Esophagus (tissue), 2 donors: ENCODE measurements around the gene SLC7A6OS. TPM values are rescaled to one million over a fixed set of nuclear protein-coding genes. Genes with fewer than 3 reads are reported as not detected.

ENCODE experiments used
- H3K27ac ChIP-seq, 2 donors: one replicate each; pipeline ENCODE4 v1.5.1; 2013; ENCODE audit warnings: low read depth in 2 of 2, mild to moderate bottlenecking in 2 of 2, inconsistent platforms in 1 of 2, low read length in 1 of 2, moderate library complexity in 1 of 2
- H3K27me3 ChIP-seq, 2 donors: one replicate each; pipeline ENCODE4 v1.6.1; 2013; ENCODE audit warnings: low read length in 2 of 2, control low read depth in 1 of 2, mild to moderate bottlenecking in 1 of 2; ENCODE audit not compliant: insufficient read depth in 2 of 2, control insufficient read depth in 1 of 2
- H3K36me3 ChIP-seq, 2 donors: one replicate each; pipeline ENCODE4 v1.6.1; 2013; ENCODE audit warnings: low read length in 1 of 2; ENCODE audit not compliant: control insufficient read depth in 2 of 2, insufficient read depth in 2 of 2
- H3K4me1 ChIP-seq, 2 donors: one replicate each; pipeline ENCODE4 v1.6.1; 2013; ENCODE audit warnings: low read length in 1 of 2; ENCODE audit not compliant: control insufficient read depth in 2 of 2, insufficient read depth in 2 of 2
- H3K4me3 ChIP-seq, 2 donors: one replicate each; pipeline ENCODE4 v1.5.1; 2013; ENCODE audit warnings: low read length in 2 of 2, mild to moderate bottlenecking in 2 of 2, low read depth in 1 of 2, moderate library complexity in 1 of 2
- H3K9me3 ChIP-seq, 2 donors: one replicate each; pipeline ENCODE4 v1.6.1; 2013; ENCODE audit warnings: mild to moderate bottlenecking in 2 of 2, low read depth in 1 of 2, low read length in 1 of 2, moderate library complexity in 1 of 2; ENCODE audit not compliant: control insufficient read depth in 2 of 2, insufficient read depth in 1 of 2
- WGBS, 2 donors: extraction: QIAGEN DNeasy Blood & Tissue Kit; methylation state at CpG; one replicate each; pipeline ENCODE4 v1.1.7; 2013; 5-methylcytosine and 5-hydroxymethylcytosine counted together
- polyA plus RNA-seq, 2 donors: library from polyadenylated mRNA; stranded (reverse); fragments of 200-250 nt; gene quantifications; one replicate each; pipeline ENCODE4 v1.2.3, GENCODE V29; 2013
- donor health status: healthy with polysubstance abuse.
- donor health status: Bipolar disorder and iron deficiency.

SLC7A6OS gene
- polyA plus RNA-seq, 2 donors, result 4.4 to 4.9 TPM

DNA sequence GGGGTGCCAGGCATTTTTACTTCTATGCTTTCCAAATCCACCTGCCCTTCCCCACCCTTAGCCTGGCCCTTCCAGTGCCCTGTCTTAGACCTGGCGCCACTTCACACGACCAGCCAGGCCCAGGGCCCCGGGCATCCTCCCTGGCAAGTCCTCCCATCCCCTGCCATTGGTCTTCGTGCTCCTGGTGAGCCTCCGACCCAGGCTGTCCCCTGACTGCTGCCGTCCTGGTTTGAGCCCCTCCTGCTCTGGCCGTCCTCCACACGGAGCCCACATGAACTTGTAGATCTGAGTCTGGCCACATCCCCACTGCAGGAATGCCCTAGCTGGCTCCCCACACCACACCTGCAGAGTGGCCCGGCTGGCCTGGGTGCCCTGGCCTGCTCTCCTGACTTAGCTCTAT is 44.1 kb upstream of the SLC7A6OS start:
- H3K36me3 ChIP-seq, result peaks cover 9 to 60% of the 10 kb centered on the region in 2 donors
- H3K27me3 ChIP-seq, result no peaks in the 10 kb centered on the region
- peaks cover 0 to 8% of the 10 kb centered on the region in 2 donors for H3K4me1 ChIP-seq
- WGBS, 2 donors, result 89 to 91% methylated on average over 8 to 9 of the region's 9 CpGs
- H3K9me3 ChIP-seq, result no peaks in the 10 kb centered on the region
- no peak overlapping the region for H3K4me3 ChIP-seq
- H3K27ac ChIP-seq, result no peak overlapping the region

DNA sequence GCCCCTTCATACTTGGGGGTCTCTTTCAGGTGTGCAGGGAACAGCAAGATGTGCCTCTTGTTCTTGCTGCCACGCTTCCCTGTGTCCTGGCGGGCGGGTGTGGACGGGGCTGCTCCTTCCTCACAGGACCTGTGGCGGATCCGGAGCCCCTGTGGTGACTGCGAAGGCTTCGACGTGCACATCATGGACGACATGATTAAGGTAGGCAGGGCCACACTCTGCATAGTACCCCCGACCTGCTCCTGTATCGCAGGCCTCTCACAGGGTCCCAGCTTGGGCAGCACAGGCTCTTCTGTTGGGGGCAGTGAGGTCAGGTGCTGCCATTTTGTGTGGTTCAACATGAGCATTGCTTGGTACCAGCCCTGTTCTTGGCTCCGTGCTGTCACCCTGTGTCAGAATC is 42.6 kb upstream of the SLC7A6OS start:
- WGBS, 2 donors, result 88% methylated on average over 13 of the region's 13 CpGs
- Histone ChIP-seq H3K27ac (no peak overlapping the region), H3K4me3 (no peak overlapping the region), H3K9me3 (no peaks in the 10 kb centered on the region), H3K4me1 (peaks cover 0 to 3% of the 10 kb centered on the region in 2 donors), H3K36me3 (peaks cover 9 to 60% of the 10 kb centered on the region in 2 donors), H3K27me3 (no peaks in the 10 kb centered on the region)

DNA sequence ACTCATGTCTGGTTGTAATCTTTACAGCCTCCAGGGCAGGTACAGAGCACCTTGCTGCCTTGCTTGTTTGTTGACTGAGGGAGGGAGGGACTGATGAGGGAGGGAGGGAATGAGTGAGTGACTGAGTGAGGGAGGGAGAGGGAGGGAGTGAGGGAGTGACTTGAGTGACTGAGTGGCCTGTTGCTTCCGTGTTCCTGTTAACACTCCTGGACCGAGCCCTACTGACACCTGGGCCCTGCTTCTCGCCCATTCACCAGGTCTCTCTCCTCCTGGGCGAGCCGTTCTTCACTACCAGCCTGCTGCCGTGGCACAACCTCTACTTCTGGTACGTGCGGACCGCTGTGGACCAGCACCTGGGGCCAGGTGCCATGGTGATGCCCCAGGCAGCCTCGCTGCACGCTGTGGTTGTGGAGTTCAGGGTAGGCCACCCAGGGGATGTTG is 41.3 kb upstream of the SLC7A6OS start:
- Histone ChIP-seq H3K4me3 (no peak overlapping the region), H3K27me3 (no peaks in the 10 kb centered on the region), H3K27ac (no peak overlapping the region), H3K4me1 (peaks cover 0 to 3% of the 10 kb centered on the region in 2 donors), H3K9me3 (no peaks in the 10 kb centered on the region), H3K36me3 (peaks cover 13 to 56% of the 10 kb centered on the region in 2 donors)
- 85 to 86% methylated on average over 10 to 11 of the region's 11 CpGs for WGBS, 2 donors

DNA sequence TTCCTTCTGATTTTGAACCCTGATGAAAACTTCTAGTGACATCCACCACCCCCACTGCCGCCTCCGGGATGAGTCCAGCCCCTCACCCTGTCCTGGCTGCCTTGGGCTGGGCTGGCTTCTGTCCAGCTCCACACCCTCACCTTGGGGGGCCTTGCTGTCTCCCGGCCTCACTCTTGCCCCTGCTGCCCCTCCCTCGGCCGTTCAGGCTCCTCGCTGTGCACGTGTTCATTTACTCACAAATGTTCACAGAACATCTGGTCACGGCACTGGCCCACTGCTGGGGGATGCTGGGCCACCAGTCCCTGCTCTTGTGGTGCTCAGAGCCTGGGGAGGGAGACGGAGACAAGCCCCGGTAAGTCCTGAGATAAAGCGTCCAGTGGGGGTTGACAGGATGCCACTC is 40.7 kb upstream of the SLC7A6OS start:
- H3K9me3 ChIP-seq, result no peaks in the 10 kb centered on the region
- H3K4me3 ChIP-seq, result no peak overlapping the region
- 77 to 86% methylated on average over 11 of the region's 11 CpGs for WGBS, 2 donors
- peaks cover 16 to 54% of the 10 kb centered on the region in 2 donors for H3K36me3 ChIP-seq
- H3K27ac ChIP-seq, result no peak overlapping the region
- H3K27me3 ChIP-seq, result no peaks in the 10 kb centered on the region
- H3K4me1 ChIP-seq, result peaks cover 0 to 3% of the 10 kb centered on the region in 2 donors

DNA sequence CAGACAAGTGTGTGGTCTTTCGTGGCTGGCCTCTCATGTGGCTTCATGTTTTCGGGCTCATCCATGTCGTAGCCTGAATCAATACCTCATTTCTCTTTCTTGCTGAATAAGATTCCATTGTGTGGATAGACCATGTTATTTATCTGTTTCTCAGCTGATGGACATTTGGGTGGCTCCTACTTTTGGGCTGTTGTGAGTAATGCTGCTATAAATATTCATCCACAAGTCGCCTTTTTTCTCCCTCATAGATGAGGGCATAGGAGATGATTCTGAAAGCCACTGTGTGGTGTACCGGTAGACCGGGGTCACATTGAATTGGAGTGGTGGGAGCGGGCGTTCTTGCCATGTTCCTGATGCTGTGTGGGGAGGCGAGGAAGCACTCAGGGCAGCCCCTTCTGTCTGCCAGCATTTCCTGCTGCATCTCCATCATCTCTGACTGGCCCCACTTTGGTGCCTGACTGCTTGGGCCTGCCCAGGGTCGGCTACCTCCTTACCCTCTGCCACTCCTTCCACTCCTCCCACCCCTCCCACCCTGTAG is 40.1 kb upstream of the SLC7A6OS start:
- H3K4me3 ChIP-seq, result no peak overlapping the region
- no peaks in the 10 kb centered on the region for H3K9me3 ChIP-seq
- peaks cover 13 to 54% of the 10 kb centered on the region in 2 donors for H3K36me3 ChIP-seq
- H3K27me3 ChIP-seq, result no peaks in the 10 kb centered on the region
- H3K27ac ChIP-seq, result no peak overlapping the region
- 91 to 92% methylated on average over 10 of the region's 10 CpGs for WGBS, 2 donors
- peaks cover 0 to 1% of the 10 kb centered on the region in 2 donors for H3K4me1 ChIP-seq

DNA sequence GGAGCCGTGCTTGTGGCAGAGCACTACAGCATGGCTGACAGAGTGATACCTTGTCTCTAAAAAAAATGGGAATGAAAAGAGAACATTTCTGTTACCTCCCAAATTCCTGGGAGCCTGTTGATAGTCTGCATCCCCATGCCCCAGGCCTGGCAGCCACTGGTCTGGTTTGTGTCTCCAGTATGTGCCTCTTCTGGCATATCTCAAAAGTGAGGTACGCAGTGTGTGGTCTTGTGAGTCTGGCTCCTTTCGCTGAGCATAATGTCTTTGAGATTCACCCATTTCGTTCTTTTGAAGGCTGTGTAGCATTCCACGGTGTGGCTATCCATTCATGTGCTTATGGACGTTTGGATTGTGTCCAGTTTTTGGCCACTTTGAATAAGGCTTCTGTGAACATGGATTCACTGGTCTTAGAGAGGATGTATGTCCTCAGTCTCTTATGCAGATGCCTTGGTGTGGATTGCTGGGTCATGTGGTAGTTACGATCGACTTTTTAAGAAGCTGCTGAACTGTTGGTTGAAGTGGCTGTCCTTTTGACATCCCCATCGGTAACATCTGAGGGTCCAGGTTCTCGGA is 39.2 kb upstream of the SLC7A6OS start:
- 94% methylated on average over 10 of the region's 10 CpGs for WGBS, 2 donors
- no peaks in the 10 kb centered on the region for H3K27me3 ChIP-seq
- peaks cover 13 to 56% of the 10 kb centered on the region in 2 donors for H3K36me3 ChIP-seq
- no peaks in the 10 kb centered on the region for H3K9me3 ChIP-seq
- no peak overlapping the region for H3K27ac ChIP-seq
- H3K4me3 ChIP-seq, result no peak overlapping the region
- H3K4me1 ChIP-seq, result no peaks in the 10 kb centered on the region

DNA sequence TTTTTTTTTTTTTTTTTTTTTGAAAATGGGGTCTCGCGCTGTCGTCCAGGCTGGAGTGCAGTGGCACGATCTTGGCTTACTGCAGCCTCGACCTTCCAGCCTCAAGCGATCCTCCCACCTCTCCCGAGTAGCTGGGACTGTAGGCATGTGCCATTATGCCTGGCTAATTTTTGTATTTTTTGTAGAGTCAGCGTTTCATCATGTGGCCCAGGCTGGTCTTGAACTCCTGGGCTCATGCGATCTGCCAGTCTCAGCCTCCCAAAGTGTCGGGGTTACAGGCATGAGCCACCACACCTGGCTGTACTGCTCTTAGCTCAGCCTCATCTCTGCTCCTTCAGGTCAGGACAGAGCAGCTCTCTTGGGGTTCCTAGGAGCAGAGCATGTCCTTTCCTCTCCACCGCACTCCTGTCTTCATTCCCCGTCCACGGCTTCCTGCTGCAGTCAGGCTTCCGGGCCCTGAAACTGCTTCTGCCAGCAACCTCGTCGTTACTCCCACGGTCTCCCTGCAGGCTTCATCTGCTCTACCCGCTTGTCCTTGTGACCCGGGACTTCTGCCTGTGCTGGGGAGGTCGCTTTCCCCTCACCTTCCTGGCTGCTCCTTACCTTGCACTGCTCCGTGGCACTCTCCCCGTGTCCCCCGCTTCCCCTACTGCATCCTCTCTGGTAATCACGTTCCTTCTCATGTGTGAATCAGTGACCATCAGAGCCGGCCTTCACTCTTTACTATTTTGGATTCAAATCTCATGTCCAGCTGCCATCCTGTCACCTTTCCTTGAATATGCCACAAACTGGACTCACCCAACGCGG is 38.1 kb upstream of the SLC7A6OS start:
- no peaks in the 10 kb centered on the region for H3K4me1 ChIP-seq
- peaks cover 10 to 50% of the 10 kb centered on the region in 2 donors for H3K36me3 ChIP-seq
- H3K27ac ChIP-seq, result no peak overlapping the region
- no peak overlapping the region for H3K4me3 ChIP-seq
- H3K27me3 ChIP-seq, result no peaks in the 10 kb centered on the region
- WGBS, 2 donors, result 91 to 92% methylated on average over 27 of the region's 27 CpGs
- H3K9me3 ChIP-seq, result no peaks in the 10 kb centered on the region

DNA sequence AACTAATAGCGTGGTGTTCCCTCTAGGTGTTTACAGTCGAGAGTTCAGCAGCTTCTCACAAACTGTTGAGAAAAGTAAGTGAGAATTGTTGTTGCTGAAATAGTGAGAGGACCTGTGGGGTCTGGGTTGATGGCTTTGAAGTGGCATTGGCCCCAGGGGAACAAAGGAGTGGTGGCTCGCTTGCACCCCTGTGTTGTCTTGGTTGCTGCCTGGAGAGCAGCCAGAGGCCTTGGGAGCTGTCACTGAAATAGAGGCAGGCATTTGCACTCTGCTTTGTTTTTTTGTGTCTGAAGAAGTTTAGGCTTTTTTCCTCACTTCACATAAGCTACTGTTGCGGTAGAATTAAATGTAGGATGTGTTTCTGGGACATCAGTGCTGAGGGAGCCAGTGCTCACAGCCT is 36.9 kb upstream of the SLC7A6OS start:
- H3K4me3 ChIP-seq, result no peak overlapping the region
- 82 to 85% methylated on average over 4 of the region's 4 CpGs for WGBS, 2 donors
- no peaks in the 10 kb centered on the region for H3K4me1 ChIP-seq
- H3K9me3 ChIP-seq, result no peaks in the 10 kb centered on the region
- H3K27me3 ChIP-seq, result no peaks in the 10 kb centered on the region
- H3K27ac ChIP-seq, result no peak overlapping the region
- peaks cover 16 to 43% of the 10 kb centered on the region in 2 donors for H3K36me3 ChIP-seq

DNA sequence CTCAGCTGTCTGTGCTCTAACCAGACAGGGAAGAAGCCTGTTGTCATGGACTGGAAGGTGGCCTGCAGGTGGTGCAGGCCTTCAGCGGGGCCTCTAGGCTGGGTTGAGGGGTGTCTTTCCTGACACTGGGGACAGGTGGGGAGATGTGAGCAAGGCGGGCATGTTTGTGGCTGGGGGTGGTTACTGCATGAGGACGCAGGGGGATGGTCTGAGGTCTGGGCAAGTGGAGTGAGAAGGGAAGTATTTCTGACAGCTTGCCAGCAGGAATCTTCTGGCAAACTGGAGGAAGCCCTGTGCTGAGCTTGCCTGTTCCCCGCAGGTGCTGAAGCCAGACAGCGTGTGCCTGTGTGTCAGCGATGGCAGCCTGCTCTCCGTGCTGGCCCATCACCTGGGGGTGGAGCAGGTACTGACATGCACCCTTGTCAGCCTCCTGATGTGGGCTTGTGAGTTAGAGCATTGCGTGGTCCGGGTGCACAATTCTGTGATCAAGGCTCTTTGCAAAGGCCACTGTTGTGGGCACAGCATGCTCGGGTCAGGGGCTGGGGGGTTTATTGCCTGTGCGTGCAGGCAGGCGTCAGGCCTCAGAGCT is 36.2 kb upstream of the SLC7A6OS start:
- Histone ChIP-seq H3K27ac (no peak overlapping the region), H3K27me3 (no peaks in the 10 kb centered on the region), H3K36me3 (peaks cover 16 to 44% of the 10 kb centered on the region in 2 donors), H3K4me3 (no peak overlapping the region), H3K9me3 (no peaks in the 10 kb centered on the region), H3K4me1 (no peaks in the 10 kb centered on the region)
- 78 to 85% methylated on average over 12 of the region's 12 CpGs for WGBS, 2 donors
